GM12891 (cell line): Measurements from ENCODE around the gene SHB.

Experiments
- DNase-seq: peaks from one replicate; pipeline ENCODE4 v3.0.0; 2011; ENCODE audit warnings: low spot score; ENCODE audit not compliant: insufficient read length
- FAIRE-seq: peaks from 2 replicates; lab custom pipeline; 2011; peaks lifted over from hg19 to GRCh38; lab: Jason Lieb, UNC
- PAX5 ChIP-seq: IDR thresholded peaks from 2 replicates; pipeline ENCODE4 v1.6.1; 2011; ENCODE audit warnings: low read length, moderate library complexity, mild to moderate bottlenecking; ENCODE audit not compliant: insufficient read depth, severe bottlenecking
- POLR2A ChIP-seq: IDR thresholded peaks from 2 replicates; pipeline ENCODE4 v1.6.1; 2011; ENCODE audit warnings: low read depth, low read length, control low read depth
- POLR2AphosphoS5 ChIP-seq: IDR thresholded peaks from 2 replicates; pipeline ENCODE4 v1.6.1; 2011; ENCODE audit warnings: low read depth, low read length, control low read depth
- POU2F2 ChIP-seq: IDR thresholded peaks from 2 replicates; pipeline ENCODE4 v1.6.1; 2011; ENCODE audit warnings: low read depth, mild to moderate bottlenecking, control low read depth, low read length, moderate library complexity
- SPI1 ChIP-seq: IDR thresholded peaks from 2 replicates; pipeline ENCODE4 v1.6.1; 2011; ENCODE audit warnings: low read depth, low read length, control low read depth
- TAF1 ChIP-seq: IDR thresholded peaks from 2 replicates; pipeline ENCODE4 v1.6.1; 2011; ENCODE audit warnings: low read depth, low read length, control low read depth

SHB gene

DNA sequence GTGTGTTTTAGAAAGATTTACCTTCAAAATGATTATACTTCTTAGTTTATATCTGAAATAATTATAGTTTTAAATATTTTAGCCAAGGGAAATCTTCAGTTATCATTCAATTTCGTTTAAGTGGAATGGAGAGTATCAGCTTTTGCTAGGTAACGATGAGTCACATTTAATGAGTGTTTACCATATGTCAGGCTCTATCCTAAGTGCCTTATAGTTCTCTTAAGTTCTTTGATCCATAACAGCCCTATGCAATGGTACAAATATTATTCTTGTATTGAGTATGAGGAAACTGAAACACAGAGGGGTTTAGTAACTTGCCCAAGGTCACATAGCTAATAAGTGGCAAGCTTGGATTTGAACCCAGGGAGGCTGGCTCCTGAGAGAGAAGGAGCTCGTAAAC is 37.5 kb upstream of the SHB start:
- TF ChIP-seq PAX5 (no peak), POLR2AphosphoS5 (no peak), POU2F2 (no peak)
- DNase-seq: no peak
- FAIRE-seq: no peak

- FAIRE-seq: no peak
- TF ChIP-seq SPI1 (no peak), PAX5 (no peak), TAF1 (no peak), POLR2AphosphoS5 (no peak), POLR2A (no peak), POU2F2 (no peak)
- no peak for DNase-seq
Measured at GRCh38 chr9:38103340-38103739, 34.3 kb upstream of the SHB start.

GRCh38 chr9:38101423-38101822 is 32.4 kb upstream of the SHB start:
- DNase-seq (no peak), FAIRE-seq (no peak)
- TF ChIP-seq TAF1 (no peak), PAX5 (no peak), SPI1 (no peak), POLR2AphosphoS5 (no peak), POU2F2 (no peak), POLR2A (no peak)

GRCh38 chr9:38096238-38096805 is 27.3 kb upstream of the SHB start:
- FAIRE-seq: no peak
- no peak for DNase-seq
- no peak for TF ChIP-seq POLR2A
- no peak for TF ChIP-seq POLR2AphosphoS5
- no peak for TF ChIP-seq POU2F2

DNA sequence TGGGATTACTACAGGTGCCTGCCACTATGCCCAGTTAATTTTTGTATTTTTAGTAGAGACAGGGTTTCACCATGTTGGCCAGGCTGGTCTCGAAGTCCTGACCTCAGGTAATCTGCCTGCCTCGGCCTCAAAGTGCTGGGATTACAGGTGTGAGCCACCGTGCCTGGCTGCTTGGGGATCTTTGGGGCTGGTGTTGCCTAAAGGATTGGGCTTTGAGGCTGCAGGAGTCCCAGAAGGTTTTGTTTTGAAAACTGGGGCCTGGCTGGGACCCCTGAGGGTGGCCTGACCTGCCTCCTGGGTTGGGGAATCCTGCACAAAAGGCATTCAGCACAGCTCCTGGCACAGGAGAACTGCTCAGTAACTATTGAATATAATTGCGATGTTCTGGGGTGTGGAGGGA is 25.1 kb upstream of the SHB start:
- DNase-seq (no peak), FAIRE-seq (no peak)
- TF ChIP-seq POLR2AphosphoS5 (no peak), POU2F2 (no peak), POLR2A (no peak), TAF1 (no peak), SPI1 (no peak), PAX5 (no peak)

GRCh38 chr9:38092656-38093055 is 23.6 kb upstream of the SHB start:
- DNase-seq (no peak), FAIRE-seq (no peak)
- TF ChIP-seq SPI1 (no peak), POU2F2 (no peak), POLR2A (no peak), PAX5 (no peak), TAF1 (no peak), POLR2AphosphoS5 (no peak)

DNA sequence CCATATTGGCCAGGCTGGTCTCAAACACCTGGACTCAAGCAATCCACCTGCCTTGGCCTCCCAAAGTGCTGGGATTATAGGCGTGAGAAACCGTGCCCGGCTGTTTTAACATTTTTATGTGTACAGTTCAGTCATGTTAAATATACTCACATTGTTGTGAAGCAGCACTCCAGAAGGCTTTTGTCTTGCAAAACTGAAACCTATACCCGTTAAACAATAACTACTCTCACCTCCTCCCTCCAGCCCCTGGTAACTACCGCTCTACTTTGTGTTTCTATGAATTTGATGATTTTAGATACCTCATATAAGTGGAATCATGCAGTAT is 23.1 kb upstream of the SHB start:
- no peak for TF ChIP-seq POLR2AphosphoS5
- TF ChIP-seq POU2F2: no peak
- no peak for TF ChIP-seq TAF1
- no peak for TF ChIP-seq SPI1
- no peak for TF ChIP-seq POLR2A
- no peak for TF ChIP-seq PAX5
- DNase-seq (no peak), FAIRE-seq (peak; percentile 58)

- TF ChIP-seq POLR2AphosphoS5: no peak
- TF ChIP-seq POLR2A: no peak
- TF ChIP-seq POU2F2: no peak
- no peak for TF ChIP-seq TAF1
- no peak for TF ChIP-seq PAX5
- TF ChIP-seq SPI1: peak; percentile 87
- FAIRE-seq: peak; percentile 13
- DNase-seq: no peak
Measured at GRCh38 chr9:38091310-38092199, 22.5 kb upstream of the SHB start.

- TF ChIP-seq POLR2A: no peak
- TF ChIP-seq PAX5: no peak
- TF ChIP-seq POLR2AphosphoS5: no peak
- no peak for TF ChIP-seq TAF1
- no peak for TF ChIP-seq SPI1
- TF ChIP-seq POU2F2: no peak
- DNase-seq (no peak), FAIRE-seq (no peak)
Measured at GRCh38 chr9:38090170-38090569, 21.1 kb upstream of the SHB start.
